CD4-positive, alpha-beta T cell (primary cell): Measurements from ENCODE around the gene SLCO2A1. TPM values are rescaled to one million over a fixed set of nuclear protein-coding genes. Genes with fewer than 3 reads are reported as not detected.

Experiments
- ATAC-seq: fragments of 200-7000 bp; cut with Tn5 transposase; one replicate; pipeline ENCODE4 v1.10.0; 2022; ENCODE audit warnings: mild to moderate bottlenecking; ENCODE audit not compliant: poor library complexity
- CTCF ChIA-PET: fragments of 350-600 bp; sonication (Branson Sonifier 250); formaldehyde crosslinking; loops from one replicate; lab custom pipeline; 2021; ENCODE audit warnings: antibody characterized with exemption, inconsistent platforms; lab: Charles Lee
- POLR2A ChIA-PET: fragments of 350-600 bp; sonication (Branson Sonifier 250); formaldehyde crosslinking; loops from one replicate; lab custom pipeline; 2021; ENCODE audit warnings: antibody characterized with exemption, inconsistent platforms; lab: Charles Lee
- DNase-seq, 14 experiments: peaks; one replicate each; pipeline ENCODE4 v3.0.0-alpha.2; 2013 to 2020; ENCODE audit warnings: mixed read lengths in 2 of 14
- H3K27ac ChIP-seq, 2 donors: one replicate each; pipeline versions ENCODE4 v1.5.1 to v1.7.0; 2013; ENCODE audit warnings: low read length in 2 of 2, low read depth in 1 of 2, mild to moderate bottlenecking in 1 of 2
- H3K27me3 ChIP-seq, 2 experiments: 1 replicate in 1 of 2; 2 replicates in 1 of 2; pipeline versions ENCODE4 v1.6.1 to v1.7.0; 2013; ENCODE audit warnings: low read length in 2 of 2, control low read depth in 1 of 2, mild to moderate bottlenecking in 1 of 2, moderate library complexity in 1 of 2; ENCODE audit not compliant: insufficient read depth in 2 of 2, control insufficient read depth in 1 of 2
- H3K36me3 ChIP-seq: one replicate; pipeline ENCODE4 v1.6.1; 2013; ENCODE audit warnings: low read length, control low read depth; ENCODE audit not compliant: insufficient read depth
- H3K4me1 ChIP-seq: one replicate; pipeline ENCODE4 v1.6.1; 2013; ENCODE audit warnings: low read length, control low read depth; ENCODE audit not compliant: insufficient read depth
- H3K4me3 ChIP-seq: one replicate; pipeline ENCODE4 v1.5.1; 2013; ENCODE audit warnings: mild to moderate bottlenecking, low read length, moderate library complexity
- H3K9me3 ChIP-seq, 2 experiments: 1 replicate in 1 of 2; 2 replicates in 1 of 2; pipeline versions ENCODE4 v1.6.1 to v1.7.0; 2013; ENCODE audit warnings: low read length in 2 of 2, mild to moderate bottlenecking in 2 of 2, control low read depth in 1 of 2, moderate library complexity in 1 of 2; ENCODE audit not compliant: control insufficient read depth in 1 of 2, insufficient read depth in 1 of 2
- H3K27ac Mint-ChIP-seq: one replicate; pipeline ENCODE4 v1.8.0; 2020; ENCODE audit warnings: mixed read lengths
- H3K27me3 Mint-ChIP-seq: one replicate; pipeline ENCODE4 v1.8.0; 2021; ENCODE audit warnings: mixed read lengths
- H3K36me3 Mint-ChIP-seq: one replicate; pipeline ENCODE4 v1.8.0; 2021; ENCODE audit warnings: low read depth, mixed read lengths
- H3K4me1 Mint-ChIP-seq: one replicate; pipeline ENCODE4 v1.8.0; 2021; ENCODE audit warnings: low read depth, mixed read lengths
- H3K4me3 Mint-ChIP-seq: one replicate; pipeline ENCODE4 v1.8.0; 2020; ENCODE audit warnings: mild to moderate bottlenecking, mixed read lengths
- H3K9me3 Mint-ChIP-seq: one replicate; pipeline ENCODE4 v1.8.0; 2020; ENCODE audit warnings: mixed read lengths
- intact Hi-C, 2 experiments: fragments of 100-400 bp; cut with DNase I in 1 of 2; cut with micrococcal nuclease in 1 of 2; formaldehyde crosslinking; loops; one replicate each; pipeline versions ENCODE4 v1.15.1 to v1.9.0; 2023 to 2025; cut with DNase I, micrococcal nuclease
- total RNA-seq, 174 experiments: library from RNA in 2 of 174; stranded (reverse) in 2 of 174; gene quantifications; one replicate each; pipeline ENCODE4 v1.2.3 and lab custom pipeline; 2021 to 2026
- TF ChIP-seq, protein P1 (sequence below): fragments of 200-600 bp; IDR thresholded peaks from one replicate; pipeline ENCODE4 v1.8.0; 2022; ENCODE audit warnings: antibody characterized with exemption, mild to moderate bottlenecking

SLCO2A1 gene
- total RNA-seq, 2 experiments from 2014 or later = not detected

DNA sequence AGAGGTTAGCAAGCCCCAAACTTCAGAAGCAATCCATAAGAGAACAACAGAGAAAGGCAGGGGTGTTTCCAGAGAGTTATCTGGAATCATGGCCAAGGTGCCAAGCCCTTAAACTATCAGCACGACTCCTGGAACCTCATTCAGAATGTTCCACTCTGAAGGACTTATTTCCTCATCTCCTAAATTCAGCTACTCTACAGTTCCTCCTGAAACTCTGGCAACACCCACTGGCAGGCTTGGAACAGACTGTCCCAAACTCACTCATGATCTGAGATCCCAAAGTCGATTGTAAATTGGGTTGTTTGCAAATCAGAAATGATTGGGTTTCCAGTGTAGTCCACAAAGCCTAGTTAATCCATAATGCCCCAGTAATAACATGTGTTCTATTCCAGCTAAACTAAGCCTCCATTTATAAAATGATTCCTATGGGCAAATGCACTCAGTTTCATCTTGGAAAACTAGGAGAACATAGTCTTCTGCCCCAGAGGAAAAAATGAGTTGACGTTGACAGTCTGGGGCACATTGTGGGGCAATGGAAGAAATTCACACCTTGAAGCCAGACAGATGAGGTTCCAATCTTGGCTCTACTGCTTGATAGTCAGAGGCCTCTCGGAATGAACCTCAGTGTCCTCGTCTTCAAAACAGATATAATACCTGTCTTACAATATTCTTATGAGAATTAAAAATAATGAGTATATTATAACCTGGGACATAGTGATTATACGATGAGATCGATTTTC is 65.9 kb downstream of the SLCO2A1 start:
- ChIA-PET CTCF (no interaction called here), POLR2A (no interaction called here)
- H3K36me3 Mint-ChIP-seq = no peaks in the 10 kb centered on the region
- no peaks in the 10 kb centered on the region for H3K9me3 ChIP-seq
- H3K4me1 ChIP-seq = no peaks in the 10 kb centered on the region
- TF ChIP-seq, protein P1, sequence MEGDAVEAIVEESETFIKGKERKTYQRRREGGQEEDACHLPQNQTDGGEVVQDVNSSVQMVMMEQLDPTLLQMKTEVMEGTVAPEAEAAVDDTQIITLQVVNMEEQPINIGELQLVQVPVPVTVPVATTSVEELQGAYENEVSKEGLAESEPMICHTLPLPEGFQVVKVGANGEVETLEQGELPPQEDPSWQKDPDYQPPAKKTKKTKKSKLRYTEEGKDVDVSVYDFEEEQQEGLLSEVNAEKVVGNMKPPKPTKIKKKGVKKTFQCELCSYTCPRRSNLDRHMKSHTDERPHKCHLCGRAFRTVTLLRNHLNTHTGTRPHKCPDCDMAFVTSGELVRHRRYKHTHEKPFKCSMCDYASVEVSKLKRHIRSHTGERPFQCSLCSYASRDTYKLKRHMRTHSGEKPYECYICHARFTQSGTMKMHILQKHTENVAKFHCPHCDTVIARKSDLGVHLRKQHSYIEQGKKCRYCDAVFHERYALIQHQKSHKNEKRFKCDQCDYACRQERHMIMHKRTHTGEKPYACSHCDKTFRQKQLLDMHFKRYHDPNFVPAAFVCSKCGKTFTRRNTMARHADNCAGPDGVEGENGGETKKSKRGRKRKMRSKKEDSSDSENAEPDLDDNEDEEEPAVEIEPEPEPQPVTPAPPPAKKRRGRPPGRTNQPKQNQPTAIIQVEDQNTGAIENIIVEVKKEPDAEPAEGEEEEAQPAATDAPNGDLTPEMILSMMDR = no peak
- H3K4me3 Mint-ChIP-seq = no peak overlapping the region
- no peaks in the 10 kb centered on the region for H3K27me3 ChIP-seq
- no peaks in the 10 kb centered on the region for H3K36me3 ChIP-seq
- intact Hi-C loops = no loop called here
- no peak for DNase-seq
- H3K27me3 Mint-ChIP-seq = no peaks in the 10 kb centered on the region
- ATAC-seq = no peak
- H3K4me1 Mint-ChIP-seq = no peaks in the 10 kb centered on the region
- H3K4me3 ChIP-seq = no peak overlapping the region
- H3K27ac Mint-ChIP-seq = no peak overlapping the region
- no peak overlapping the region for H3K27ac ChIP-seq
- H3K9me3 Mint-ChIP-seq = no peaks in the 10 kb centered on the region

DNA sequence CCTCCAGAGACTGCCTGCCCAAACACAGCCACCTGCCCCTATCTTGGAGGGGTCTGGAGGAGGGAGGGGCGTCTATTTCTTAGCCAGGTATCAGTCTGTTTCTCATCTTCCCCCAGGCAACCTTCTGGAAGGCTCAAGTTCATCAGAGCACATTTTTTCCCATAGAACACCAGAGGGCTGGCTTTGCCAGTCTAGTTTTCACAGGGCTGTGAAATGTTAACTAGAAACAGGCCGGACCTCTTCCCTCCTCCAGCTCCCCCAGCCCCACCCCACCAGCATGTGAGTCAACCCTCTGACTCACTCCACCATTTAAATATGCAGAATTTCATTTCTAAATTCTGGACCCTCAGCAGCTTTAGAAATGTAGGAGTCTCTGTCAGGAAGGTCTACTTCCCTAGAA is 66.9 kb downstream of the SLCO2A1 start:
- Histone ChIP-seq H3K36me3 (no peaks in the 10 kb centered on the region), H3K27ac (no peak overlapping the region), H3K4me3 (no peak overlapping the region), H3K4me1 (no peaks in the 10 kb centered on the region), H3K9me3 (no peaks in the 10 kb centered on the region), H3K27me3 (no peaks in the 10 kb centered on the region)
- Mint-ChIP-seq H3K4me3 (no peak overlapping the region), H3K4me1 (no peaks in the 10 kb centered on the region), H3K9me3 (no peaks in the 10 kb centered on the region), H3K27ac (no peak overlapping the region), H3K27me3 (no peaks in the 10 kb centered on the region), H3K36me3 (no peaks in the 10 kb centered on the region)
- ATAC-seq (no peak), DNase-seq (no peak)
- intact Hi-C loops = no loop called here
- ChIA-PET POLR2A (interaction anchor here (0.6 kb wide), 1 partner anchor 52 kb away, joined by 3 read pairs; no protein-coding TSS in a partner anchor), CTCF (no interaction called here)
- TF ChIP-seq, protein P1 = no peak

DNA sequence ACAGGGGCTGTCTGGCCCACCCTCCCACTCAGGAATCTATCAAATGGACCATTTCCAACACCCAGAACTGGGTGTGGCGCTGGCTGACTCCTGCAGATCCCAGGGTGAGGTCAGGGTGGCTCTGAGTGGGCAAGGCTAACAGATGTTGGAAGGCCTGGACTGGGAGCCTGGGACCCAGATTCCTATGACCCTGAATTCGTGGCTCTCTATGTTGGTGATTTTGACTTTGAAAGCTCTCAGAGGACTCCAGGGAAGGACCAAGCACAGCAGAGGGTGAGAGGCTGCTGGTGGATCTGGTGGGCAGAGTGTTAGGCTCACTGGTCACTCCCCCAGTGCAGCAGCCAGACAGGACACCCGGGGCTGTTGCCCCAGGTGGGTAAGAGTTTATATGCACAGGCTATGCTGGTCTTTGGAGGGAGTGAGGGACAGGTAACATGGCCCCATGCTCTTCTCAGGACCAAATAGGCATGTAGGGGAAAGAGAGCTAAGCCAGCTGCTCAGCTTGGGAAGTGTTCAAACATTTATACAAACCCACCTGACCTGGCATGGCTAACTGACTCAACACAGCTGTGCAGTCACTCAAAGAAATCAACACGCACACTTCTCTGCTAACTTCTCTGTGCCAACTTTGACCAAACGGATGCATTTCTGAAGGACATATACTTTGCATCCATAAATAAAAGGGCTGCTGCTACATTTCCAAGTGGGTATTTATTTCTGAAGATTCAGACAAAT is 71.5 kb downstream of the SLCO2A1 start:
- Histone ChIP-seq H3K27me3 (no peaks in the 10 kb centered on the region), H3K36me3 (no peaks in the 10 kb centered on the region), H3K9me3 (no peaks in the 10 kb centered on the region), H3K4me3 (no peak overlapping the region), H3K4me1 (no peaks in the 10 kb centered on the region), H3K27ac (no peak overlapping the region)
- ATAC-seq = no peak
- POLR2A ChIA-PET = no interaction called here
- Mint-ChIP-seq H3K36me3 (no peaks in the 10 kb centered on the region), H3K9me3 (no peaks in the 10 kb centered on the region), H3K4me3 (no peak overlapping the region), H3K27me3 (no peaks in the 10 kb centered on the region), H3K4me1 (no peaks in the 10 kb centered on the region), H3K27ac (no peak overlapping the region)
- TF ChIP-seq, protein P1 = no peak
- CTCF ChIA-PET = no interaction called here
- DNase-seq = no peak
- intact Hi-C loops = no loop called here
